SK-N-SH (cell line): Measurements from ENCODE around the gene SPAG5. TPM values are rescaled to one million over a fixed set of nuclear protein-coding genes. Genes with fewer than 3 reads are reported as not detected.

Experiments used
- CTCF ChIA-PET: fragments of 300-600, 350-600 bp; formaldehyde crosslinking; extraction: SDS; loops from one replicate; lab custom pipeline; 2021; lab: Yijun Ruan, JAX
- POLR2A ChIA-PET: fragments of 350-600 bp; sonication (Branson Sonifier 250); formaldehyde crosslinking; extraction: SDS; loops from one replicate; lab custom pipeline; 2020; ENCODE audit warnings: antibody characterized with exemption, inconsistent platforms; lab: Yijun Ruan, JAX
- DNase-seq: peaks from one replicate; pipeline ENCODE4 v3.0.0; 2012
- H2AFZ ChIP-seq: fragments of 200-600 bp; sonication (generic); 2 replicates; pipeline ENCODE4 v1.8.1; 2016; ENCODE audit warnings: antibody characterized with exemption, mild to moderate bottlenecking, low read depth
- H3F3A ChIP-seq: fragments of 200-600 bp; sonication (generic); replicated peaks from 2 replicates; pipeline ENCODE3; 2016; ENCODE audit warnings: antibody characterized with exemption, mild to moderate bottlenecking; ENCODE audit not compliant: insufficient read depth
- H3K27ac ChIP-seq, 2 experiments: fragments of 200-500 bp in 1 of 2; fragments of 200-600 bp in 1 of 2; sonication (Bioruptor generic) in 1 of 2; sonication (generic), shearing (Covaris generic) in 1 of 2; 2 replicates each; pipeline versions ENCODE4 v1.5.1 to v1.6.1; 2014 to 2016; ENCODE audit warnings: low read depth in 2 of 2, inconsistent platforms in 1 of 2, low read length in 1 of 2, mild to moderate bottlenecking in 1 of 2, mixed read lengths in 1 of 2
- H3K27me3 ChIP-seq: fragments of 200-600 bp; sonication (generic), shearing (Covaris generic); 2 replicates; pipeline ENCODE4 v1.6.1; 2016; ENCODE audit warnings: mixed run types; ENCODE audit not compliant: insufficient read depth
- H3K36me3 ChIP-seq, 2 experiments: fragments of 200-500 bp in 1 of 2; fragments of 200-600 bp in 1 of 2; sonication (Bioruptor generic) in 1 of 2; sonication (generic) in 1 of 2; replicated peaks in 1 of 2; 2 replicates each; pipeline versions ENCODE3 to v1.5.1; 2014 to 2016; ENCODE audit warnings: low read length in 1 of 2, mild to moderate bottlenecking in 1 of 2; ENCODE audit not compliant: insufficient read depth in 2 of 2, control insufficient read depth in 1 of 2
- H3K4me1 ChIP-seq, 2 experiments: fragments of 200-500 bp in 1 of 2; fragments of 200-600 bp in 1 of 2; sonication (Bioruptor generic) in 1 of 2; sonication (generic), shearing (Covaris generic) in 1 of 2; 2 replicates each; pipeline versions ENCODE4 v1.5.1 to v1.6.1; 2014 to 2016; ENCODE audit warnings: low read depth in 1 of 2, low read length in 1 of 2, mixed run types in 1 of 2; ENCODE audit not compliant: insufficient read depth in 2 of 2, control insufficient read depth in 1 of 2
- H3K4me2 ChIP-seq: fragments of 200-600 bp; sonication (generic), shearing (Covaris generic); 2 replicates; pipeline ENCODE4 v1.6.1; 2017; ENCODE audit warnings: mixed run types
- H3K4me3 ChIP-seq, 2 experiments: fragments of 200-500 bp in 1 of 2; fragments of 200-600 bp in 1 of 2; sonication (Bioruptor generic) in 1 of 2; sonication (generic), shearing (Covaris generic) in 1 of 2; 2 replicates each; pipeline versions ENCODE4 v1.5.1 to v1.8.1; 2014 to 2016; ENCODE audit warnings: low read depth in 2 of 2, inconsistent platforms in 1 of 2, low read length in 1 of 2, mild to moderate bottlenecking in 1 of 2, mixed read lengths in 1 of 2, moderate library complexity in 1 of 2
- H3K79me2 ChIP-seq: fragments of 200-600 bp; sonication (generic); 2 replicates; pipeline ENCODE4 v1.8.1; 2017; ENCODE audit warnings: mild to moderate bottlenecking; ENCODE audit not compliant: insufficient read depth
- H3K9ac ChIP-seq: fragments of 200-600 bp; sonication (generic); 2 replicates; pipeline ENCODE4 v1.6.1; 2017; ENCODE audit warnings: mixed run types
- H3K9me2 ChIP-seq: fragments of 200-600 bp; sonication (generic); 2 replicates; pipeline ENCODE4 v1.6.1; 2017; ENCODE audit warnings: mixed run types
- H3K9me3 ChIP-seq: fragments of 200-600 bp; sonication (generic); 2 replicates; pipeline ENCODE4 v1.6.1; 2017; ENCODE audit warnings: mixed run types, mild to moderate bottlenecking, moderate library complexity
- H4K20me1 ChIP-seq: fragments of 200-600 bp; sonication (generic); 2 replicates; pipeline ENCODE4 v1.6.1; 2017; ENCODE audit warnings: mild to moderate bottlenecking, mixed run types; ENCODE audit not compliant: insufficient read depth
- CHD2 ChIP-seq: fragments of 150-350 bp; IDR thresholded peaks from 2 replicates; pipeline ENCODE4 v1.6.1; 2018; ENCODE audit warnings: low read length; ENCODE audit not compliant: partially characterized antibody
- JUND ChIP-seq: IDR thresholded peaks from 2 replicates; pipeline ENCODE4 v1.4.0; 2012
- NFIC ChIP-seq: IDR thresholded peaks from 2 replicates; pipeline ENCODE4 v1.4.0; 2012; ENCODE audit warnings: borderline replicate concordance
- POLR2AphosphoS5 ChIP-seq: IDR thresholded peaks from 2 replicates; pipeline ENCODE4 v1.6.1; 2012; ENCODE audit warnings: low read depth, low read length
- RAD21 ChIP-seq: IDR thresholded peaks from 2 replicates; pipeline ENCODE4 v1.6.1; 2012; ENCODE audit warnings: mild to moderate bottlenecking, low read length
- RFX5 ChIP-seq: IDR thresholded peaks from 2 replicates; pipeline ENCODE4 v1.6.1; 2012; ENCODE audit warnings: mild to moderate bottlenecking, improper control_type of control experiment, low read length
- SMC3 ChIP-seq: IDR thresholded peaks from 2 replicates; pipeline ENCODE4 v1.6.1; 2012; ENCODE audit warnings: low read depth, low read length, improper control_type of control experiment
- TAF1 ChIP-seq: IDR thresholded peaks from 2 replicates; pipeline ENCODE4 v1.6.1; 2012; ENCODE audit warnings: low read depth, mild to moderate bottlenecking, low read length, moderate library complexity, borderline replicate concordance
- WGBS: methylation state at CpG from one replicate; pipeline ENCODE4 v1.1.6; 2017; ENCODE audit warnings: low lambda C conversion rate; 5-methylcytosine and 5-hydroxymethylcytosine counted together
- polyA plus RNA-seq, 3 experiments: library from polyadenylated mRNA; depleted of rRNA; stranded (reverse); fragments of >200 nt; gene quantifications; 2 replicates each; pipeline ENCODE4 v1.2.3, GENCODE V29; 2012
- TF ChIP-seq, protein P1 (sequence below): IDR thresholded peaks from 2 replicates; pipeline ENCODE4; 2012
- TF ChIP-seq, protein P2 (sequence below): IDR thresholded peaks from 2 replicates; pipeline ENCODE4 v1.4.0; 2012; ENCODE audit warnings: low read depth
- TF ChIP-seq, protein P3 (sequence below): fragments of 150-350 bp; IDR thresholded peaks from 2 replicates; pipeline ENCODE4 v1.6.1; 2016; ENCODE audit warnings: mild to moderate bottlenecking, low read depth, low read length
- TF ChIP-seq, protein P4 (sequence below): fragments of 200-600 bp; sonication (generic); IDR thresholded peaks from 2 replicates; pipeline ENCODE4 v1.6.1; 2017; ENCODE audit warnings: antibody characterized with exemption, mild to moderate bottlenecking, moderate library complexity

Gene SPAG5
- polyA plus RNA-seq, 1 of the 3 experiments (the other 2 are of a cell fraction): 36.5 TPM

DNA sequence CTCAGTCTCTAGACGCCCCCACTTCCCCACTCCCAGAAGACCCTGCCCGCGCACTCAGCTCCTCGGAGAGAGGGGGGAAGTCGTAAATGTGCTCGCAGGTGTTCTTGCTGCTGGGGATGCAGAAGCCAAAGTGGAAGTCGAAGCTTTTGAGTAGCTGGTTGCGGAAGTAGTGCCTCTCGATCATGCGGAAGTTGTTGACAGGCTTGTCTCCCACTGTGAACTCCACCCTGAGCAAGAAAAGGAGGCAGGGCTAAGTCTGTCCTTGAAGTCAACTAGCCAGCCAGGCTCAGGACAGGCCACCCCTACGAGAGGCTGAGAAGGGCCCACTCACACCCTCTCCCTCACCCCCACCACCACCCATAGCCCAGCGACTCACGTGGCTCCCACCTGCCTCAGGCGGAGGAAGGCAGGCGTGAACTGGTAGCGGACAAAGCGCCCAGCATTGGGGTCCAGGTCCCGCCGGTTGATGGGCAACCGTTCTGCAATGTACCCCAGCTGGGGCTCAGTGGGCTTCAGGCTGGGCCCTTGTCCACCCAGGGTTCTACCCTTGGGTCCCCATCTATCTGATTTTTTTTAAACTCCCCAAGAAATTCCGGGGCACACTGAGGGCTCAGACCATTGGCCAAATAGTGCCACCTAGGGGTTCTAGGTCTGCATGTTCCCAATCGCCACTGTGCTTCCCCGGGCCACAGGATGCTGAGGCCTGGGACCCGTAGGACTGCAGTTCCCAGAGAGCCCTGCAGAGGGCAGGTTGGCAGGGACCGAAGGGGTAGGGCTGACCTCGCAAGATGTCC, 51.0 kb downstream of the SPAG5 start:
- POLR2A ChIA-PET: interaction anchor here (0.9 kb wide), 1 partner anchor 50 kb away, joined by 3 read pairs; no protein-coding TSS in a partner anchor
- no peak overlapping the region for H3K27ac ChIP-seq
- no peak overlapping the region for H3K9ac ChIP-seq
- H3K9me3 ChIP-seq: no peaks in the 10 kb centered on the region
- H3K4me3 ChIP-seq: peak overlapping the region in 1 of 2 experiments; percentile 49; a peak in 1 of 4 replicates
- peaks cover under 1% of the 10 kb centered on the region for H3F3A ChIP-seq
- no peaks in the 10 kb centered on the region for H3K27me3 ChIP-seq
- H3K4me1 ChIP-seq: peaks cover 2 to 30% of the 10 kb centered on the region in 2 experiments; a peak in 2 of 4 replicates
- H3K36me3 ChIP-seq: peaks cover 0 to 17% of the 10 kb centered on the region in 2 experiments
- DNase-seq: peak; percentile 92
- 72% methylated on average over 24 of the region's 26 CpGs for WGBS
- H3K79me2 ChIP-seq: peaks cover 16% of the 10 kb centered on the region
- no peaks in the 10 kb centered on the region for H3K9me2 ChIP-seq
- CTCF ChIA-PET: interaction anchor here (0.6 to 7.0 kb wide), 39 partner anchors 8 to 178 kb away, joined by 3 to 87 read pairs (median 5); partner anchors contain the start of genes FOXN1, PIGS, RSKR and SDF2
- TF ChIP-seq CHD2 (no peak), NFIC (no peak), SMC3 (peak; percentile 70), JUND (no peak), TAF1 (no peak), POLR2AphosphoS5 (no peak), RAD21 (peak; percentile 64), RFX5 (no peak)
- TF ChIP-seq, protein P1, sequence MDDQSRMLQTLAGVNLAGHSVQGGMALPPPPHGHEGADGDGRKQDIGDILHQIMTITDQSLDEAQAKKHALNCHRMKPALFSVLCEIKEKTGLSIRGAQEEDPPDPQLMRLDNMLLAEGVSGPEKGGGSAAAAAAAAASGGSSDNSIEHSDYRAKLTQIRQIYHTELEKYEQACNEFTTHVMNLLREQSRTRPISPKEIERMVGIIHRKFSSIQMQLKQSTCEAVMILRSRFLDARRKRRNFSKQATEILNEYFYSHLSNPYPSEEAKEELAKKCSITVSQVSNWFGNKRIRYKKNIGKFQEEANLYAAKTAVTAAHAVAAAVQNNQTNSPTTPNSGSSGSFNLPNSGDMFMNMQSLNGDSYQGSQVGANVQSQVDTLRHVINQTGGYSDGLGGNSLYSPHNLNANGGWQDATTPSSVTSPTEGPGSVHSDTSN: no peak
- TF ChIP-seq, protein P2, sequence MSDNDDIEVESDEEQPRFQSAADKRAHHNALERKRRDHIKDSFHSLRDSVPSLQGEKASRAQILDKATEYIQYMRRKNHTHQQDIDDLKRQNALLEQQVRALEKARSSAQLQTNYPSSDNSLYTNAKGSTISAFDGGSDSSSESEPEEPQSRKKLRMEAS: no peak
- TF ChIP-seq, protein P3, sequence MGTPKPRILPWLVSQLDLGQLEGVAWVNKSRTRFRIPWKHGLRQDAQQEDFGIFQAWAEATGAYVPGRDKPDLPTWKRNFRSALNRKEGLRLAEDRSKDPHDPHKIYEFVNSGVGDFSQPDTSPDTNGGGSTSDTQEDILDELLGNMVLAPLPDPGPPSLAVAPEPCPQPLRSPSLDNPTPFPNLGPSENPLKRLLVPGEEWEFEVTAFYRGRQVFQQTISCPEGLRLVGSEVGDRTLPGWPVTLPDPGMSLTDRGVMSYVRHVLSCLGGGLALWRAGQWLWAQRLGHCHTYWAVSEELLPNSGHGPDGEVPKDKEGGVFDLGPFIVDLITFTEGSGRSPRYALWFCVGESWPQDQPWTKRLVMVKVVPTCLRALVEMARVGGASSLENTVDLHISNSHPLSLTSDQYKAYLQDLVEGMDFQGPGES: no peak
- TF ChIP-seq, protein P4, sequence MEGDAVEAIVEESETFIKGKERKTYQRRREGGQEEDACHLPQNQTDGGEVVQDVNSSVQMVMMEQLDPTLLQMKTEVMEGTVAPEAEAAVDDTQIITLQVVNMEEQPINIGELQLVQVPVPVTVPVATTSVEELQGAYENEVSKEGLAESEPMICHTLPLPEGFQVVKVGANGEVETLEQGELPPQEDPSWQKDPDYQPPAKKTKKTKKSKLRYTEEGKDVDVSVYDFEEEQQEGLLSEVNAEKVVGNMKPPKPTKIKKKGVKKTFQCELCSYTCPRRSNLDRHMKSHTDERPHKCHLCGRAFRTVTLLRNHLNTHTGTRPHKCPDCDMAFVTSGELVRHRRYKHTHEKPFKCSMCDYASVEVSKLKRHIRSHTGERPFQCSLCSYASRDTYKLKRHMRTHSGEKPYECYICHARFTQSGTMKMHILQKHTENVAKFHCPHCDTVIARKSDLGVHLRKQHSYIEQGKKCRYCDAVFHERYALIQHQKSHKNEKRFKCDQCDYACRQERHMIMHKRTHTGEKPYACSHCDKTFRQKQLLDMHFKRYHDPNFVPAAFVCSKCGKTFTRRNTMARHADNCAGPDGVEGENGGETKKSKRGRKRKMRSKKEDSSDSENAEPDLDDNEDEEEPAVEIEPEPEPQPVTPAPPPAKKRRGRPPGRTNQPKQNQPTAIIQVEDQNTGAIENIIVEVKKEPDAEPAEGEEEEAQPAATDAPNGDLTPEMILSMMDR: peak; percentile 90
- H2AFZ ChIP-seq: no peak overlapping the region
- no peak overlapping the region for H3K4me2 ChIP-seq
- H4K20me1 ChIP-seq: peaks cover 15% of the 10 kb centered on the region
